GM21825 (cell line): Measurements from ENCODE around the gene GARRE1.
"Not testable (repeated sequence)": the region's sequence is repeated elsewhere in the genome, so short reads cannot be mapped to it uniquely, and the experiment has no call there.

Source experiments
- ATAC-seq: cut with Tn5 transposase; IDR thresholded peaks from one replicate; pipeline ENCODE4 v1.9.1; 2021; ENCODE audit warnings: mild to moderate bottlenecking, moderate library complexity; ENCODE audit not compliant: unreplicated experiment

The GARRE1 gene

DNA sequence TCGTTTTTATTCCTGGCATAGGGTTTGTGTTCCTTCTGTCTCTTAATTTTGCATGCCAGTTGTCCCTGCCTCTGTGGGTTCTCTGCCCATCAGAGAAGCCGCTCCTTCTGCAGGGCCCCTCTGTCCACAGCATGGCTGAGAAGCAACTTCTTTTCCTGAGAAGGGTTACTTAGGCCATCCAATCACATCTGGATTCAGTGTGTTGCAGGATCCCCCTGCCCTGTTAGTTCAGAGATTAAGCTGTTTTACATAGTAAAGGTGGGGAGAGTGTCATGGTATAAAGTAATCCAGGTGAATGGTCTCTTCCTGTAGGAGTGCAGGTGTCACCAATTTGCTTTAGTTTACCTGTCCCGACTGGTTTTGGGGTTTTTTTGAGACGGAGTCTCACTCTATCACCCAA, 22.9 kb upstream of the GARRE1 start:
- ATAC-seq = no peak

DNA sequence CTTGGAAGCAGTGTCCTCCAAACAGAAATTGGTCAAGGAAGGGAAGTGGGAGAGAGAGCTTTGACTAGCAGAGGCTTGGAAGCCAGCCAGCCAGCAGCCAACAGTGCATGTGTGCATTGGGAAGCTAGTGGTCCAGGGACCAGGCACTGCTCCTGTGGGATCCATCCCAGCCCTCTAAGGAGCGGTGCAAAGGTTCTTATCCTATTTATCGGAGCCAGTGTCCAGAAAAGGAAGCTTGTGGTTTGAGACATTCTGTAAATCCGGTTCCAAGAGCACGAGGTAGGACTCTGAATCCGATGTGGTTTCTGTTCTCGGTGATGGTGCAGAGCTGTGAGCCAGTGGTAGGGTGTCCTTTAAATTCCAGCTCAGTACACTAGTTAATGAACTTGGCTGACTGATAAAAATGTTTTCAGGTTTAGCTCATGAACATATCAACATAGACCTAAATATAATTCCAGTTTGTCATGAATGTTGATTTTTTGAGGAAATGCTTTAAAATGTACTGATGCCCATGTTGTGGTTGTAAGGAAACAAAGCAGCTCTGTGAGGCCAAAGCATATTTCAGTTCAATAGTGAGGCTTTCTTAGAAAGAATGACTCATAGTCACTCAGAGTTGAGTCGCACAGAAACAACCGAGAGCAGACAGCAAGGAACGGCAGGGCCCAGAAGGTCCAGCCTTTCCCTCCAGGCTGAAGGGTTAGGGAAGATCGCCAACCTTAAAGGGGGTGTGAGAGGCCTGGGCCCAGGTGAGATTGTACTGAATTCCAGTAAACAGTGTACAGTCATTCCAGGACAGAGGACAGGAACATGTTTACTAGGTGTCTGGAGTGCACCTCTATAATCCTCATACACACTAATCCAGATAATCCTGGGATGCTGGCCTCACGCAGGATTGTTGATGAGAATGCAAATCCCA, 21.5 kb upstream of the GARRE1 start:
- ATAC-seq = no peak

DNA sequence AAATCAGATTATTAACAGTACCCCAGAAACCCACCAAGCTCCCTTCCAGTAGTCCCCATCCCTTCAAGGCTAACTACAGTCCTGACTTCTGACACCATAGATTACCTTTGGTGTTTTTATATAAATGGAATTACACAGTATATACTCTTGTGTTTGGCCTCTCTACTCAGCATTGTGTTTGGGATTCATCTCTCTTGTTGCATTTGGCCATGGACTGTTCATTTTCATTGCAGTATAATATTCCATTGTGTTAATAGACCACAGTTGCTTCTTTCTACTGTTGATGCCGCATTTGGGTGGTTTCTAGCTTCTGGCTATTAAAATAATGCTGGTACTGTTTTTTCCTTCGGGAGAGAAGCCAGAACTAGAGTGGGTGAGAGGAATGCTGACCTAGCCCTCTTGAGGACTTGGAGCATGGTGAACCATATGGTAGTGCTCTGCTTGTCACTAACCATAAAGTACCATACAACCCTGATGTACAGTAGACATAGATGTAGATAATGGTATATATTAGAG, 18.9 kb upstream of the GARRE1 start:
- no peak for ATAC-seq

DNA sequence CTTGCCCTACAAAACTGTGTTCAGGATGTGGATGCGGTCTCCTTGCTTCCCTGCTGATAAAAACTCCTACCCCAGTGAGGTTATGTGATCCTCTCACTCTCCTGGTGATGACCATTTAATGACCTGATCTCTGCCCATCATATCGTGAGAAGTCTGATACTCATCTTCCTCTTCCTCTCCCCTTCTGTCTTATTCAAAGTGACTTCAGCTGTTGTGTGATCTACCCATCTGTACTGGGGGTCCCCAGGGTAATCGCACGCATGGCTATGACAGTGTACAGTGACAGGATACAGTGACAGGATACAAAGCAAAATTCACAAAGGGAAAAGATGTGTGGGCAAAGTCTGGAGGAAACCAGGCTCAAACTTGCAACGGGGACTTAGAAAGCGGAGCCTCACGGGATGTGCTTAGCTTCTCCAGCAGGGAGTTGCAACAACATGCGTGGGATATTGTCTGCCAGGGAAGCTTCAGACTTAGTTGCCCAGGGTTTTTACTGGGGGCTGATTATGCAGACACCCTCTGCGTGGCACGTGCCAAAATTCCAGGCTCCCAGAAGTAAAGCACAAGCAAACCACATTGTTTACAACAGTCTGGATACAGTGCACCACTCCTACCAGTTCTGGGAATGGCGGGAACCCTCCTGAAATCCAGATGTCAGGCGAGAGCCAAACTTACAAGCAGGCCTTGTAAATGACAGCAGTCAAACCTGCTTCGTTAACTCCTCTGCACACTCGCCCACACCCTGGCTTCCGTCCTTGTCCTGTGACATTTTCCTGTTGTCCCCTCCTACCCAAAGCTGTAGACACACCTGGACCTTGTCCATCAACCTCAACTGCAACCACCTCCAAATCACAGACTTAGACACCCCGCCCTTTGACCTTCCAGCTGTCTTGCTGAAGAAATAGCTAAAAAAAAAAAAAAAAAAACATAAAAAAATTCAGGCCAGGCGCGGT, 18.0 kb upstream of the GARRE1 start:
- ATAC-seq = no peak

DNA sequence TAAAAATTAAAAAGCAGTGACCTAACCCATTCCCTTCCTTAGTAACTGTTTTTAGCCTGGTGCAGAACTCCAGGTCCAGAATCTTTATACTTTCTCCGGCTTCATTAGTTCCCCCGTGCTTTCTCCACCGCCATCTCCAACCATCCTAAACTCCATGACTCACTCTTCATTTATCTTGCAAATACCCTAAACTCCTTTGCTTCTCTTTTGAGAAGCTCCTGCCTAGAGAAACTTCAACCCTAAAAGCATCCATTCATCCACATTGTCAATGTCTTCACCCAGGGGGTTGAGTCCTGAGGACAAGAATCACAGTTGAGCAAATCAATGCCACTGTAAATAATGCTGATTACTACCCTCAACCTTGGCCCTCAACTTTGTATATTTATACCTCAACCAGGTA, 17.1 kb upstream of the GARRE1 start:
- no peak for ATAC-seq

DNA sequence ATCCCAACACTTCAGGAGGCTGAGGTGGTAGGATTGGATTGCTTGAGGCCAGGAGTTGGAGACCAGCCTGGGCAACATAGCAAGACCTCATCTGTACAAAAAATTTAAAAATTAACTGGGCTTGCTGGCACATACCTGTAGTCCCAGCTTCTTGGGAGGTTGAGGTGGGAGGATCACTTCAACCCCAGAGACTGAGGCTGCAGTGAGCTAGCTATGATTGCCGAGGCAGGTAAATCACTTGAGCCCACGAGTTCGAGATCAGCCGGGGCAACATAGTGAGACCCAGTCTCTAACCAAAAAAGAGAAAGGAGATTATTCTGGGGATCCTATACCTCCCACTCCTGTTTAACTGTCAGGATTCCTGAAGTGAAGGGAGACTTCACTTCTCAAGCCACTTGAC, 16.4 kb upstream of the GARRE1 start:
- ATAC-seq = no peak

DNA sequence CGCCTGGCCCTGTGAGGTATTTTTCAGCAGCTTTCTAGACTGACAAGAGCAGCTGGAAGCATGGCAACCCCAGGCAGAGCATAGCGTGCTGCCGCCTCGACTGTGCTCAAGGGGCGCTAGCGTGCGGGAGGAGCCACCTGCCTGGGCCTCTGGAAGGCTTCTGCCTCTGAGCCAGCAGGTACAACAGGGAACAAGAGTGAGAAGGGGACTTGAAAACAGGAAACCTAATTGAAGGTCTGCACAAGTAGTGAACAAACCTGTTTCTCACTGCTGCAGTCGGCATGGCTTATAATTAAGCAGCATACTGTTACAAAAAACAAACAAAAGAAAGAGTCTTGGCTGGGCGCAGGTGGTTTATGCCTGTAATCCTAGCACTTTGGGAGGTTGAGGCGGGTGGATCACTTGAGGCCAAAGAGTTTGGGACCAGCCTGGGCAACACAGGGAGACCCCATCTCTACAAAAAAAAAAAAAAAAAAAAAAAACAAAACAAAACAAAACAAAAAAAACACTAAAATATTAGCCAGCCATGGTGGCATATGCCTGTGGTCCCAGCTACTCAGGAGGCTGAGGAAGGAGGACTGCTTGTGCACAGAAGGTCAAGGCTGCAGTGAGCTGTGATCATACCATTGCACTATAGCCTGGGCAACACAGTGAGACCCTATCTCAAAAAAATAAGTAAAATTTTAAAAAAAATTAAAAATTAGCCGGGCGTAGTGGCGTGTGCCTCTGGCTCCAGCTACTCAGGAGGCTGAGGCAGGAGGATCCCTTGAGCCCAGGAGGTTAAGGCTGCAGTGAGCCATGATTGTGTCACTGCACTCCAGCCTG, 12.6 kb upstream of the GARRE1 start:
- no peak for ATAC-seq

DNA sequence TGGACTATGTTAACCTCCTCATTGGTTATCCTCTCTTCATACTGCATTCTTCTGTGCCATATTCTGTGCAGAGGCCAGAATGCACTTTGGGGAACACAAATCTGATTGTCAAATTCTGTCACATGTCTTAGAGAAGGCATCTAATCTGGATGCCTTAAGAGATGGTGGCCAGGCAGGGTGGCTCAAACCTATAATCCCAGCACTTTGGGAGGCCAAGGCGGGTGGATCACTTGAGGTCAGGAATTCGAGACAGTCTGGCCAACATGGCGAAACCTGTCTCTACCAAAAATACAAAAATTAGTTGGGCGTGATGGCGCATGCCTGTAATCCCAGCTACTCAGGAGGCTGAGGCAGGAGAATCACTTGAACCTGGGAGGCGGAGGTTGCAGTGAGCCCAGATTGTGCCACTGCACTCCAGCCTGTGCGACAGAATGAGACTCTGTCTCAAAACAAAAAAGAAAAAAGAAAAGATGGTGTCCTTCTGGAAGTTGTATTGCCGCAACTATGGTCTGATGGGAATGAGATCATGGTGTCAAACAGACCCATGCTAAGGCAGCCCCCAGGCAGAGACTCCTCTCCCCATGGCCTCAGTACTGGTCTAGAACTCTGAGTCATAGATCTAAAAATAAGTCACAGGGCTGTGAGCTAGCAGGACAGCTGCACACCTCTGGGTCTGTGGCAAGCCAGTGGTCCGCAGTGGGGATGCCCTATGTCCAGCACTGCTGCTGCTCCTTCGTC, 11.0 kb upstream of the GARRE1 start:
- peak; percentile 50 for ATAC-seq

DNA sequence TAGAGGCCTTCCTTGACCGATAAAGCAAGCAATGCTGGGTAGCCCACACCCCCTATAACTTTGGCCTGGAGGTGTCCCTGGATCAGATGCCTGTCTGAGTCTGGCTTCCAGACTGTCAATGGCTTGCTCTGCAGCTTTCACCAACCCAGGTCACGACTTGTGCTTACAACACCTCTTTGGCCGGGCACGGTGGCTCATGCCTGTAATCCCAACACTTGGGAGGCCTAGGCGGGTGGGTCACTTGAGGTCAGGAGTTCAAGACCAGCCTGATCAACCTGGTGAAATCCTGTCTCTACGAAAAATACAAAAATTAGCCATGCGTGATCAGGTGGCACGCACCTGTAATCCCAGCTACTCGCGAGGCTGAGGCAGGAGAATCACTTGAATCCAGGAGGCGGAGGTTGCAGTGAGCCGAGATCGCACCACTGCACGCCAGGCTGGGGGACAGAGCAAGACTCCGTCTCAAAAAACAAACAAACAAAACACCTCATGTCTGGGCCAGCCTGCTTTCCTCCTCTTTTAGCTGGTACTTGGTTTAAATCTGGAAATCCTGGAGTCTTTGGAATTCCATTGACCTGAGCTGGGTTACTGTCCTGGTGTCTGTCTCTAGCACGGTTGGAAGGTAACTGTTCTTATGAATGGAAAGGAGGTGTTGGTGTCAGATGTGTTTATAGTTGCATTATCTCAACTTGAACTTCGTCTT, 10.3 kb upstream of the GARRE1 start:
- ATAC-seq = no peak

DNA sequence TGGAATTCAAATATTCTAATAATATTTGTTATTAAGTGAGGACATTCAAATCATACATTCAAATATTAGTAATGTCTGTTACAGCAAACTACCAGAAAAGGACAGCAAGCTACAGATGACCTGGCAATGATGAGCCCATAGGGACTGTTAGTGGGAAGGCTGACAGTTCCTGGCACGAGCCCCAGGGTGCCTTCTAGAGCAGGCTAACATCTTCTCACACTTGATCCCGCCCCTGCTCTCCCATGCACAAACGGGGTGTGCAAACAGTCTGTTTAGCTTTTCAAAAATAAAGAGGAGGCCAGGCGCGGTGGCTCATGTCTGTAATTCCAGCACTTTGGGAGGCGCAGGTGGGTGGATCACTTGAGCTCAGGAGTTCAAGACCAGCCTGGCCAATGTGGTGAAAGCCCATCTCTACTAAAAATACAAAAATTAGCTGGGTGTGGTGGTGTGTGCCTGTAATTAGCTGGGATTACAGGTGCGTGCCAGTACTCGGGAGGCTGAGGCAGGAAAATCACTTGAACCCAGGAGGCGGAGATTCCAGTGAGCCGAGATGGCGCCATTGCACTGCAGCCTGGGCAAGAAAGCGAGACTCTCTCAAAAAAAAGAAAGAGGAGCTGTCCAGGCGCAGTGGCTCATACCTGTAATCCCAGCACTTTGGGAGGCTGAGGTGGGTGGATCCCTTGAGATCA, 9.6 kb upstream of the GARRE1 start:
- no peak for ATAC-seq

DNA sequence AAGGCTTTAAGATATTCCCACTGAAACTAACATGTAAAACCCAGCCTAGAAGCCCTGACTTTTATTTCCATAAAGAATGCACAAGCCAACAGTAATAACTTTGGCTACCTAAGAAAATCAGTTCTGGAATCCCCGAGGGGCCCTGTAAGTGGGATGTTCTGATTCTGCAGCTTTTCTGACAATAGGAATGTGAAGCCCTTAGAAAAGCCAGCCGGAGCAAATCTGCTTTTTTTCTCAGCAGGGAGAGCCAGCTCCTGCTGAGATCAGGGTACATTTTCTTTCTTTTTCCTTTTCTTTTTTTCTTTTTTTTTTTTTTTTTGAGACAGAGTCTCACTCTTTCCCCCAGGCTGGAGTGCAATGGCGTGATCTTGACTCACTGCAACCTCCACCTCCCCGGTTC, 8.0 kb upstream of the GARRE1 start:
- no peak for ATAC-seq

DNA sequence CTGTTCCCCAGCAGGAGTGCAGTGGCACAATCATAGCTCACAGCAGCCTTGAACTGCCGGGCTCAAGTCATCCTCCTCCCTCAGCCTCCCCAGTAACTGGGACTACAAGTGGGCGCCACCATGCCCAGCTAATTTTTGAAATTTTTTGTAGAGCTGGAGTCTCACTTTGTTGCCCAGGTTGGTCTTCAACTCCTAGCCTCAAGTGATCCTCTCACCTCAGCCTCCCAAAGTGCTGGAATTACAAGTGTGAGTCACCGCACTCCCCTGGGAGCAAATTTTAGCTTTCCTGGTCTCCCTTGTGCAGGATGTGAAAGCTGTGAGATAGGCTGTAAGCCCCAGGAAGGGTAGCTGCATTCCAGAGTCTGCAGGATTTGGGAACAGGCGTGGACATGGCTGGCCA, 5.4 kb upstream of the GARRE1 start:
- ATAC-seq = no peak

DNA sequence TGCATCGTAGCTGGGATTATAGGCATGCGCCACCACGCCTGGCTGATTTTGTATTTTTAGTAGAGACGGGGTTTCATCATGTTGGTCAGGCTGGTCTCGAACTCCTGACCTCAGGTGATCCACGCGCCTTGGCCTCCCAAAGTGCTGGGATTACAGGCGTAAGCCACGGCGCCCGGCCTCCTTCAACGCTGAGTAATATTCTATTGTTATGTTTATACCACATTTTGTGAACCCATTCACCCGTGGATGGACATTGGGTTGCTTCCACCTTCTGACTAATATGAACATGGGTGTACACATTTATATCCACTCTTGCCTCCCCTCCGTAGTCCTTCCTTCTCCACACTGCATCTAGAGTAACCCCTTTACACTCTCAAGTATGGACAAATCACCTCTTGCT, 1.2 kb upstream of the GARRE1 start:
- not testable (repeated sequence) for ATAC-seq

DNA sequence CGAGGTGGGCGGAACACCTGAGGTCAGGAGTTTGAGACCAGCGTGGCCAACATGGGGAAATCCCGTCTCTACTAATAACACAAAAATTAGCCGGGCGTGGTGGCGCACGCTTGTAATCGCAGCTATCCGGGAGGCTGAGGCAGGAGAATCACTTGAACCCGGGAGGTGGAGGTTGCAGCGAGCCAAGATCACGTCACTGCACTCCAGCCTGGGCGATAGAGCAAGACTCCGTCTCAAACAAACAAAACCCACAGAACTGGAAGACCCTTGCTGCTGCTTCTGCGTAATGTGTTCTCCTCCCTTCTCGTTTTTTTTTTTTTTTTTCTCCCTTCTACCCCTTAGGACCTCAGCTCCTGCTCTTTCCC, 691 bp upstream of the GARRE1 start:
- ATAC-seq = not testable (repeated sequence)

DNA sequence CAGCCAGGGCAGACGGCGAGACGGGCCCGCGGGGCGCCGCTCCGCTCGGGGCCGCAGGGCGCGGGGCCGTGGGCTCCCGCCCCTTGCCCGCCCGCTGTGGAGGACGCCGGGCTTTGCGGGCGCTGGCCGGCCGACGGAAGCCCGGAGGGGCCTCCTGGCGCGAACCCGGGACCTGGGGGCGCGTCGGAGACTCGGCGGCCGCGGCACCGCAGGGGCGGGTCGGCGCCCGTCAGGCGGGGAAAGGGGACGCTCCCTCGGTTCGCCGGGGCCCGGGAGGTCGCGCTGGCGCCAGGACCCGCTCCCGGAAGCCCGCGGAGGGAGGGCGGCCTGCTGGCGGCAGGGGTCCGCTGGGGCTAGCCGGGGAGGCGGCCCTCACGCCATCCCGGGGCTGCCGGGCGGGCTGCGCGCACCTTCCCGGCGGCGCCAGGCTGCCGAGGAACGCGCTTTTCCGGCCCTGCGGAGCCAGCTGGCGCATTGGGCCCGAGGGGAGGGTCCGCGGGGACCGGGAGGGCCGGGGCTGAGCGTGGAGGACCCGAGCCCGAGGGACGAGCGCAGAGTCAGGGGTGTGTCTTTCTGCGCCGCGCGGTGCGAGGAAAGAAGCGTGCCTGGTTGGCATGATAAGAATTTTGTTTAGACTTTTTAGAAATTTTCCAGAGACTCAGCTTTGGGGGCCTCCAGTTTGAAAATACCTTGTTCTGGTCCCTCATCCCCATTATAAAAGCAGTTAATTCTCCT, 511 bp downstream of the GARRE1 start:
- ATAC-seq = peak; percentile 45

DNA sequence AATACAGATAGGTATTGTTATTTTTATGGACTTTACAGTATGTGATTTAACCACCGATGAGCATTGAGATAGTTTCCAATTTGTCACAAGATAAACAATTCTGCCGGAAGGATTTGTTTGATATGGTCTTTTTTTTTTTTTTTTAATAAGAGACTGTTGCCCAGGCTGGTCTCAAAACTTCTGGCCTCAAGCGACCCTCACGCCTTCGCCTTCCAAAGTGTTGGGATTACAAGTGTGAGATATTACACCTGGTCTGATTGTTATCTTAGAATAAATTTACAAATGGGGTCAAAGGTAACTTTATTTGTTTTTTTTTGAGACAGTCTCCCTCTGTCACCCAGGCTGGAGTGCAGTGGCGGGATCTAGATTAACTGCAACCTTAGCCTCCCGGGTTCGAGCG, 1.2 kb downstream of the GARRE1 start:
- ATAC-seq = no peak

DNA sequence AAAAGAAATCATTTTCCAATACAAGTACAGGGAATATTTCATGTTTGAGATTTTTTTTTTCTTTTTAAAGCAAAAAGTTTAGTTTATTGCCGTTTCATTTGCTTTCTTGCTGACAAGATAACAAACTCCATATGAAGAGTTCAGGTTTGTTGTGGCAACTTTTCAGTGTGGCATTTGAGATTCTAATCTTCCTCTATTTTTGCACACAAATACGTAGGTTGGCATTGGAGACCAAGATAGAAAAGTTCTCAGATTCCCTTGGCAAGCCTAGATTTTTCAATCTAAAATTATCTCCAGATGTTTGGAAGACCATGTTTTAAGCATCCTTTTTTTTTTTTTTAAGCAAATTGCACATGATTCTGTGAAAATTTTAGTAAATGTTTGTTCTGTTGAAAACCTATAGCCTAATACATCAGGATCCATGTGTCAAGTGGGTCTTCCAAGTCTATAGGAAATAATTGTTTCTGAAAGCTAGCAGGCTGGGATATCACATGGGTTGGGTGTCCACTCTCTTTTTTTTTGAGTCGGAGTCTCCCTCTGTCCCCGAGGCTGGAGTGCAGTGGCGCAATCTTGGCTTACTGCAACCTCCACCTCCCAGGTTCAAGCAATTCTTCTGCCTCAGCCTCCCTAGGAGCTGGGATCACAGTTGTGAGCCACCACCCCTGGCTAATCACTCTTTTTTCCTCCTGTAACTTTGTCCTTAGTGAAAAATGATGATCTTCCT, 2.6 kb downstream of the GARRE1 start:
- no peak for ATAC-seq

DNA sequence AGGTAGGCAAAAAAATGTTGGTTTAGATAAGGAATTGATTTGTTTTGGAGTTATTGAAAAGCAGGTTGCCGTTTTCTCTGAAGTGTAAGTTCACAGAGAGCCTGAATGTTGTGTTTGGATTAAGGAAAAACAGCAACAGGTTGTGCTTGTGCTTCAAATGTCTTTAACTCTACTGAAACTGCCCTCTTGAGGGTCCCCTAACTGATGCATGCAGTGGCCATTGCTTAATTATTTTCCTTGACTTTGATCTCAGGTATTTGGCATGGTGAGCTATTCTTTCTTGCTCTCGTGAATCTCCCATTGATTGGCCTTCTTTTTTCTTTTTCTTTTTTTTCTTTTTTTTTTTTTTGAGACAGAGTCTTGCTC, 3.2 kb downstream of the GARRE1 start:
- ATAC-seq = no peak
